Fibroblast of the aortic adventitia (primary cell): ENCODE data around the gene ZBED4. TPM values are rescaled to one million over a fixed set of nuclear protein-coding genes. Genes with fewer than 3 reads are reported as not detected.

Source experiments
- DNase-seq: peaks from one replicate; pipeline ENCODE4 v3.0.0-alpha.2; 2010; ENCODE audit warnings: low read depth
- H3K4me3 ChIP-seq: 2 replicates; pipeline ENCODE4 v1.5.1; 2011; ENCODE audit warnings: low read depth, mild to moderate bottlenecking, control low read depth, low read length, moderate library complexity
- CTCF ChIP-seq: IDR thresholded peaks from 2 replicates; pipeline ENCODE4 v1.5.1; 2011; ENCODE audit warnings: mild to moderate bottlenecking, low read length, control low read depth, inconsistent platforms; ENCODE audit not compliant: insufficient read depth
- total RNA-seq: library from RNA; depleted of rRNA; stranded (reverse); fragments of >200 nt; gene quantifications from 2 replicates; pipeline ENCODE4 v1.2.3, GENCODE V29; 2012; ENCODE audit warnings: low replicate concordance

ZBED4 gene
- total RNA-seq, 1 donor, result 8.3 TPM

GRCh38 chr22:49922484-49922883 is 68.8 kb downstream of the ZBED4 start:
- TF ChIP-seq CTCF, result no peak
- no peak for DNase-seq
- H3K4me3 ChIP-seq, result no peak overlapping the region

- no peak for TF ChIP-seq CTCF
- H3K4me3 ChIP-seq, result no peak overlapping the region
- no peak for DNase-seq
Observed at GRCh38 chr22:49922926-49923325, 69.3 kb downstream of the ZBED4 start.

GRCh38 chr22:49923445-49923844 is 69.8 kb downstream of the ZBED4 start:
- H3K4me3 ChIP-seq, result no peak overlapping the region
- TF ChIP-seq CTCF, result no peak
- DNase-seq, result no peak

- DNase-seq, result no peak
Observed at GRCh38 chr22:49924113-49924833, 70.6 kb downstream of the ZBED4 start.

GRCh38 chr22:49925525-49926128 is 72.0 kb downstream of the ZBED4 start:
- H3K4me3 ChIP-seq, result no peak overlapping the region
- no peak for TF ChIP-seq CTCF
- no peak for DNase-seq

More at GRCh38 chr22:49924113-49924833, 70.6 kb downstream of the ZBED4 start:
- H3K4me3 ChIP-seq, result no peak overlapping the region
- no peak for TF ChIP-seq CTCF

GRCh38 chr22:49926916-49927315 is 73.3 kb downstream of the ZBED4 start:
- no peak for TF ChIP-seq CTCF
- DNase-seq, result no peak

More at GRCh38 chr22:49926916-49927315, 73.3 kb downstream of the ZBED4 start:
- no peak overlapping the region for H3K4me3 ChIP-seq
